Measurements from ENCODE around the gene ABCC4.

ABCC4 gene

GRCh38 chr13:94984958-94985357 is 316.3 kb downstream of the ABCC4 start:
- FAIRE-seq: no peak
- DNase-seq (ENCODE audit: extremely low spot score, insufficient read length, low read depth): no peak

DNA sequence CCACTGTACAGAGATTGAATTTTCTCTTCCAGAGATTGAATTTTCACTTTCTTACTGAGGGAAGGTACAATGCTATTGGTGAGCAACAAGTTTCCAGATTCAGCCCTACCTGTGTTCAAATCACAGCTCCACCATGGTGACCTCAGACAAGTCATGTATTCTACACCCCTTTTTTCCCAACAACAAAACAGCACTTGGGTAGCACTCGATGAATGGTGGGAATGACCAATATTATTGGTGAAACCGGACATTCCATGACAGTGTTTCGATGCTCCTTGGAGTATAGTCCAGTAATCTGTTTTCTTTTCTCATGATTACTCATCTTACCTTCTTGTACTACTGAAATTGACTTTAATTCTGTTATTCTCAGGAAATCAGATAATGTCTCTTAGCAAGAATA is 322.7 kb downstream of the ABCC4 start:
- no peak for DNase-seq (ENCODE audit: extremely low spot score, insufficient read length, low read depth)
- FAIRE-seq: no peak

- FAIRE-seq (no peak), DNase-seq (ENCODE audit: extremely low spot score, insufficient read length, low read depth) (no peak)
Observed at GRCh38 chr13:94974015-94974951, 327.0 kb downstream of the ABCC4 start.

- FAIRE-seq (no peak), DNase-seq (ENCODE audit: extremely low spot score, insufficient read length, low read depth) (no peak)
Observed at GRCh38 chr13:94972262-94972661, 329.0 kb downstream of the ABCC4 start.

All from GM18507 (cell line).